Activated gamma-delta T cell treated with anti-CD3 and anti-CD28 coated beads, Interleukin-2, amount 50 U/mL, for 16 hours (primary cell): Measurements from ENCODE around the gene TBC1D28.
A peak's percentile ranks its signal among the peaks of the same experiment; 100 is the strongest.
"Not testable (repeated sequence)": the region's sequence is repeated elsewhere in the genome, so short reads cannot be mapped to it uniquely, and the experiment has no call there.

Source experiments
- DNase-seq: peaks from one replicate; pipeline ENCODE4 v3.0.0-alpha.2; 2020; ENCODE audit warnings: low read depth

The TBC1D28 gene

GRCh38 chr17:18644291-18644690, at the start of gene TBC1D28:
TBC1D28 (minus strand) TSS chr17:18644391; CDS start chr17:18641352, 3,039 bp downstream.
- DNase-seq = not testable (repeated sequence)

- DNase-seq = not testable (repeated sequence)
These were observed 38.5 kb upstream of the TBC1D28 start for GRCh38 chr17:18682668-18683067.

GRCh38 chr17:18681767-18682571, 37.8 kb upstream of the TBC1D28 start, which contains the start of gene FOXO3B:
FOXO3B (minus strand) TSS chr17:18682314; CDS start chr17:18681651, 663 bp downstream.
- DNase-seq = peak; percentile 68

GRCh38 chr17:18677381-18677780, 33.2 kb upstream of the TBC1D28 start:
- DNase-seq = not testable (repeated sequence)

- DNase-seq = not testable (repeated sequence)
These were observed 32.7 kb upstream of the TBC1D28 start for GRCh38 chr17:18676928-18677327.

- DNase-seq = not testable (repeated sequence)
These were observed 28.4 kb upstream of the TBC1D28 start for GRCh38 chr17:18672395-18673227.

- DNase-seq = not testable (repeated sequence)
These were observed 24.4 kb upstream of the TBC1D28 start for GRCh38 chr17:18668625-18669024.

GRCh38 chr17:18667535-18667934, 23.3 kb upstream of the TBC1D28 start:
- not testable (repeated sequence) for DNase-seq

GRCh38 chr17:18666326-18666725, 22.1 kb upstream of the TBC1D28 start:
- not testable (repeated sequence) for DNase-seq

GRCh38 chr17:18661924-18662624, 17.9 kb upstream of the TBC1D28 start:
- DNase-seq = not testable (repeated sequence)

GRCh38 chr17:18650094-18650493, 5.9 kb upstream of the TBC1D28 start:
- DNase-seq = not testable (repeated sequence)

GRCh38 chr17:18643124-18643523, 1.1 kb downstream of the TBC1D28 start:
- DNase-seq = not testable (repeated sequence)

- not testable (repeated sequence) for DNase-seq
These were observed 5.8 kb downstream of the TBC1D28 start for GRCh38 chr17:18638357-18638756.

- DNase-seq = not testable (repeated sequence)
These were observed 8.0 kb downstream of the TBC1D28 start for GRCh38 chr17:18636237-18636636.

GRCh38 chr17:18635773-18636172, 8.4 kb downstream of the TBC1D28 start:
- DNase-seq = not testable (repeated sequence)

- DNase-seq = not testable (repeated sequence)
These were observed 9.5 kb downstream of the TBC1D28 start for GRCh38 chr17:18634550-18635263.

GRCh38 chr17:18626152-18626870, 17.9 kb downstream of the TBC1D28 start:
- DNase-seq = no peak

GRCh38 chr17:18625509-18626104, 18.6 kb downstream of the TBC1D28 start:
- peak; percentile 86 for DNase-seq

- DNase-seq = not testable (repeated sequence)
These were observed 19.2 kb downstream of the TBC1D28 start for GRCh38 chr17:18624862-18625501.

GRCh38 chr17:18617613-18618012, 26.6 kb downstream of the TBC1D28 start:
- DNase-seq = not testable (repeated sequence)
